ENCODE results near the gene TRAT1.

- TF ChIP-seq POLR2A (IDR thresholded peaks at IDR 0.05) (no peak), CTCF (IDR thresholded peaks at IDR 0.05 in 4 of 5, conservative IDR thresholded peaks at IDR 0.05 in 1 of 5) (no peak)
Observed at GRCh38 chr3:108899530-108899929, 76.9 kb downstream of the TRAT1 start.
